ENCODE measurements around the gene SHROOM3.

SHROOM3 gene

GRCh38 chr4:76751612-76752343 is 316.7 kb downstream of the SHROOM3 start:
- no peak for DNase-seq (ENCODE audit: low spot score)

GRCh38 chr4:76752861-76753501 is 318.0 kb downstream of the SHROOM3 start:
- peak; percentile 83 for DNase-seq (ENCODE audit: low spot score)

GRCh38 chr4:76753814-76754213 is 318.8 kb downstream of the SHROOM3 start:
- DNase-seq (ENCODE audit: low spot score): peak; percentile 65

- no peak for DNase-seq (ENCODE audit: low spot score)
These were observed 319.4 kb downstream of the SHROOM3 start for GRCh38 chr4:76754439-76754838.

- no peak for DNase-seq (ENCODE audit: low spot score)
These were observed 320.7 kb downstream of the SHROOM3 start for GRCh38 chr4:76755756-76756155.

- no peak for DNase-seq (ENCODE audit: low spot score)
These were observed 321.4 kb downstream of the SHROOM3 start for GRCh38 chr4:76756416-76756815.

- DNase-seq (ENCODE audit: low spot score): no peak
These were observed 322.4 kb downstream of the SHROOM3 start for GRCh38 chr4:76757418-76757939.

GRCh38 chr4:76758290-76758882 is 323.4 kb downstream of the SHROOM3 start:
- DNase-seq (ENCODE audit: low spot score): peak; percentile 65

- no peak for DNase-seq (ENCODE audit: low spot score)
These were observed 324.0 kb downstream of the SHROOM3 start for GRCh38 chr4:76758996-76759395.

GRCh38 chr4:76760193-76760592 is 325.2 kb downstream of the SHROOM3 start:
- no peak for DNase-seq (ENCODE audit: low spot score)

GRCh38 chr4:76762137-76763130 is 327.4 kb downstream of the SHROOM3 start:
- no peak for DNase-seq (ENCODE audit: low spot score)

GRCh38 chr4:76764251-76764650 is 329.2 kb downstream of the SHROOM3 start:
- DNase-seq (ENCODE audit: low spot score): no peak

GRCh38 chr4:76765473-76766183 is 330.6 kb downstream of the SHROOM3 start:
- no peak for DNase-seq (ENCODE audit: low spot score)

- no peak for DNase-seq (ENCODE audit: low spot score)
These were observed 333.0 kb downstream of the SHROOM3 start for GRCh38 chr4:76767983-76768382.

- peak; percentile 42 for DNase-seq (ENCODE audit: low spot score)
These were observed 337.6 kb downstream of the SHROOM3 start for GRCh38 chr4:76772498-76773106.

- no peak for DNase-seq (ENCODE audit: low spot score)
These were observed 338.7 kb downstream of the SHROOM3 start for GRCh38 chr4:76773766-76774165.

GRCh38 chr4:76779740-76780459 is 344.9 kb downstream of the SHROOM3 start:
- no peak for DNase-seq (ENCODE audit: low spot score)

- no peak for DNase-seq (ENCODE audit: low spot score)
These were observed 346.0 kb downstream of the SHROOM3 start for GRCh38 chr4:76780781-76781697.

Measured in RKO (cell line).